Muscle of arm (tissue), 12 donors: ENCODE results near the gene SIK1. TPM values are rescaled to one million over a fixed set of nuclear protein-coding genes. Genes with fewer than 3 reads are reported as not detected.
"Not testable (repeated sequence)": the region's sequence is repeated elsewhere in the genome, so short reads cannot be mapped to it uniquely, and the experiment has no call there.

Source experiments
- DNase-seq: peaks from one replicate; pipeline ENCODE4 v3.0.0-alpha.2; 2013
- polyA plus RNA-seq, 12 donors: library from polyadenylated mRNA; unstranded; fragments of 120-200 nt; gene quantifications; one replicate each; pipeline ENCODE4 v1.2.1, GENCODE V29; 2013; ENCODE audit not compliant: insufficient read length in 12 of 12

The SIK1 gene
- polyA plus RNA-seq, 12 donors = 1.2 to 9.0 (median 2.6) TPM; not detected in 1

DNA sequence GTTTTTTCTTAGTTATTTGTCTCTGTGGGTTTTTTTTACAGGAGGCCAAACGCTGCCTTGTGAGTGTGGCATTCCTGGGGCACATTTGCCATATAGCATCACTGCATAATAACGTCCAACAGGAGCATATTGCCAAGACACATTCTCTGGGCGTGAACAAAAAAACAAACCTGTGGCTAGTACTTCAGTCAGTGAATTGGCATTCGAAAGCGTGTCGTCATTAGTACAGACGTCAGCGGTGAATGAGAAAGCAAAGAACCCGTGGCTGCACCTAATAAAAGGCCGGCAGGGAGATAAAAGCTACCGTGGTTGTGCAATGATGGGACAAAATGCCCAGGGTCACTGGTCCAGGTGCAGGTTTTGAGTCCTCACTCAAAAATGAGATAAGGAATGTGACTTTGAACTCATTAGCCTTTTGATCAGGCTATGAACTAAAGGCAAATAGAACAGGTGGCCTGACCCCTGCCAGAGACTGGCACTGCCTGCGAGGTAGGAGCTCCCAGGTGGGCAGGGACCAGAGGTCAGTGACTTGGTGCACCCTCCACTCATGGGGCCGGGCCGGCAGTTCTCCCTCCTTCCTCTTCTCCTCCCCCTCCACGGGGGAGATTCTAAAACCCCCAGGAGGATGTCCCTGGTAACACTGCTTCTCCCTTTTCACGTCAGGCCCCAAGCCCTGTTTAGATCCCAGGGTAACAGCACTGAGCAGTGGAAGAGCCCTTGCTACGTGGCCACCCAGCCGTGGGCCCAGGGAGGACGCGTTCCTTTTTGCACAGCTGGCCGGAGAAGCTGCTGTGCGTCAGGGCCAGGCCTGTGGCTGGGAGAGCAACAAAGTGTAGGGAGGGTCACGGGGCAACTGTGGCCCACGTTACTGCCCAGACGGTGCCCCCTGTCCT, 14.2 kb upstream of the SIK1 start:
- not testable (repeated sequence) for DNase-seq

DNA sequence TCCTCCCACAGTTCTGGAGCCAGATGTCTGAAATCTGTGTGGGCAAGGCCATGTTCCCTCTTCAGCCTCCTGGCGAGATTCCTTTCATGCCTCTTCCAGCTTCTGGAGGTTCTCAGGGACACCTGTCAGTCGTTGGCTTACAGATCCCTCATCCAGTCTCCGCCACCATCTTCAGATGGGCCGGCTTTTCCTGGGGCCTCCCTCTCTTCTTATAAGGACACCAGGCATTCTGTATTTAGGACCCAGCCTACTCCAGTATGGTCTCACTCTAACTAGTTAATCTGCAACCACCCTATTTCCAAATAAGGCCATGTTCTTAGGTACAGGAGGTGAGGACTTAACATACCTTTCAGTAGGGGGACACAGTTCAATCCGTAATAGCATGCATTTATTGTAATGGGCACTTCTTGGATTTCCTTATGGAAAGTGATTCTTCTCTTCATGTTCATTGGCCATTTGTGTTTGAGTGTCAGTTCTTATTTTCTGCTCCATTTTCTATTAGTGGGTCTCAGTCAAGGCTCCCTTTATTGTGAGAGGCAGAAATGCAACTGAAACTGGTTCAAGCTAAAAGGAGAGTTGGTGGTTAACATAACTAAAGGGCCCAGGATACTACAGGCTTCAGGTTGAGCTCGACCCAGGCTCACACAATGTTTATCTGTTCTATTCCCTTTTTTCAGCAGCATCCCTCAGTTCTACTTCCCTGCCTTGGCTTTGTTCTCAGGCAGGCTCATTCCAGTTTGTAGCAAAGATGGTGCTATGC, 12.6 kb upstream of the SIK1 start:
- DNase-seq = not testable (repeated sequence)

DNA sequence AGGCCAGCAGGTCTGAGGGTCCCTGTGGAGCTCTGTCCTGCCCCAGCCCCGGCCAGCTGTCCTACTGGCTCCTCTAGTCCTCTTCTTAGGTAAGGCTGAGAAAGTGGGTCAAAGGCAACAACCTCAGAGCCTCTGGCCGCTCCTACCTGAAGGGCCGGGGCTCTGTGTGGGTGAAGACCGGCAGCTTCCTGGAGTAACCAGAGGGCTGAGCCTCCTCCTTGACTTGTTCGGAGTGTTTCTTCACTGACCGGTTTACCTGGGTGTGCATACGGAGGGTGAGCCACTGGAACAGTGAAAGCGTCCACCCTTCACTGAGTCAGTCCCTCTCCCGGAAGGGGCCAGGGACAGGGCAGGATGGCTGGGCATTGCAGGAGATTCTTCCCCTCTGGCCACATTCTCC, 9.3 kb upstream of the SIK1 start:
- not testable (repeated sequence) for DNase-seq

DNA sequence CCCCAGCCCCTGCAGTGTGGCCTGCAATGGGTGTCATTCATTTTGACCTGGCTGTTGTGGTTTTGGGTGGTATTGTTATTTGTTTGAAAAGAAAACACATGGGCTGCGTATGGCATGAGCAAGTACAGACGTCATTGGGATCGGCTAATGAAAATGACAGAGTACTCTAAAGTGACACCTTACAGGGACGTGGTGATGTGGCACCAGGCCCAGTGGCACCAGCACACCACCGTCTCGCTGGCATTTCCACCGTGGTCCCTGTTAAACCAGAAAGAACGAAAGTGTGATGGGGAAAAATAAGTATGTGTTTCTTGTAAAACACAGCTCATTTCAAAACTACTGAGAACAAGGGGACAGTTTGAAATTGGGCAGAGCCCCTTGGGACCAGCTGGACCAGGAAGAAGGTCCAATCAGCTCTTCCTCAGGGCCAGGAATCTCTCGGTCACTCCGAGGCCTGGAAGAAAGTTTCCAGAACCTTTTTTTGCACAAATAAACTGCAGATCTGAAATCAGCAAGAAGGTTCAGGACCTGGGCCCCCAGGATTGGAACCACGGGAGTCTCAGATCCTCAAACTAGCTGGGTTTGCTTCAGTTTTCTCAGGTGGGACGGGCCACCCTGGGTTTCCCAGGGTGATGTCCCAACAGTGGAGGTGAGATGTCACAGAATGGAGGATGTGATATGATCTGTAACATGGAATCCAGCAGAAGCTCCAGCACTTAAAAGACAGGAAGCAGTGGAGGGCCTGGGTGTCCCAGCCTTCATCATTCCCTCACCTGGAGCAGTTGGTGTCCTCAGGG, 6.6 kb upstream of the SIK1 start:
- DNase-seq = not testable (repeated sequence)

- DNase-seq = not testable (repeated sequence)
These were observed 4.0 kb upstream of the SIK1 start for GRCh38 chr21:43430830-43431416.

GRCh38 chr21:43428964-43429363, 2.0 kb upstream of the SIK1 start:
- not testable (repeated sequence) for DNase-seq

GRCh38 chr21:43427242-43427559, 270 bp upstream of the SIK1 start:
- DNase-seq = not testable (repeated sequence)

DNA sequence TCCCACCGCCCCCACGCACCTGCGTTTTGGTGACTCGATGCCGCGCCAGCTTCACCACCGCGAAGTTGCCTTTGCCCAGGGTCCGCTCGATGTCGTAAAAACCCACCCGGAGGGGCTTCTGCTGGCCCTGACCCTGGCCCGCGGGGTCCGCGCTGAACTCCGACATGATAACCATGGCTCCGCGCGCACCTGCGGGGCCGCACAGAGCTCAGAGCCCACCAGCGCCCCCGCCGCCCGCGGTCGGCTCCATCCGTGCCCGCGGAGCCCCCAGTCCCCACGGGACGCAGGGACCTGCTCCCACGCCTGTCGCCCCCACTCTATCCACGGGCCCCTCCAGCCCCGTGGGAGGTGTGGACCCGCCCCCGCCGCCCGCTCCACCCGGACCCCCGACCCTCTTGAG, 927 bp downstream of the SIK1 start:
- DNase-seq = not testable (repeated sequence)

GRCh38 chr21:43419475-43419874, 7.5 kb downstream of the SIK1 start:
- not testable (repeated sequence) for DNase-seq

GRCh38 chr21:43414576-43414975, 12.4 kb downstream of the SIK1 start:
- DNase-seq = not testable (repeated sequence)

GRCh38 chr21:43412020-43412788, 14.7 kb downstream of the SIK1 start:
- not testable (repeated sequence) for DNase-seq

- not testable (repeated sequence) for DNase-seq
These were observed 16.4 kb downstream of the SIK1 start for GRCh38 chr21:43410456-43411068.

- DNase-seq = not testable (repeated sequence)
These were observed 19.8 kb downstream of the SIK1 start for GRCh38 chr21:43407139-43407538.

DNA sequence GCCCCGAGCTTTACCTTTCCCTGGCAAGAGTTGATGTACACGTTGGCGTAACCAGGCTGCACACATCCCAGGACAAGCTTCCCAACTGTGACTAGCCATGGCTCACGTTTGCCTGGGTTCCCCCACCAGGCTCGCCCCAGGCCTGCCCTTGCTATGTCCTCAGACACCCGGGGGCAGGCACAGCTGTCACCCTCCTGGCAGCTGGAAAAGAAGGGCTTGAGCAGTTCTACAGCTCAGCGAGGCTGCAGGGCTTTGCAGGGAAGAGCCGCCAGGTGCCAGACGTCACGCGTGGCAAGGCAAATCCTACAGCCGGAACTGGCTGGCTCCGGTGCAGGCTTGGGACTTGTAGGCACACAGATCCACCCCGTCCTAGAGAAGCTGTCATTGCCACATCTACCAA, 22.5 kb downstream of the SIK1 start:
- DNase-seq = not testable (repeated sequence)

- not testable (repeated sequence) for DNase-seq
These were observed 23.1 kb downstream of the SIK1 start for GRCh38 chr21:43403651-43404430.

DNA sequence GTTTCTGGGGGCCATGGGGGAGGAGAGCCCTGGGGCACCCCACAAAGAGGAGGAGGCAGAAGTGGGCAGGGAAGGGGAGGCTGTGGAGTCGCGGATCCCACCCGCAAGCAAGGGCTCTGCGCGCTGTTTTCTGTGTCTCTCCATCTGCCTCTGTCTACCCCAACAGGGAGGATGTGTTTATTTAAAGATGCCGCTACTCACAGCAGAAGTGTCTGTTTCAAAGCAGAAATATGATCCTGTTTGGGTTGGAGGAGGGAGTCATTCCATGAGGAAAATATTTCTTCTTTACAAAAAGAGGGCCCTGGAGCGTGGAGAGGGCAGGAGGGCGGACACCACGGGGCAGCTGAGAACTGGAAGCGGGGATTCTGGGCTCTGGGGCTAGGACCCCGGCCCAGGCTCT, 25.8 kb downstream of the SIK1 start:
- DNase-seq = not testable (repeated sequence)

DNA sequence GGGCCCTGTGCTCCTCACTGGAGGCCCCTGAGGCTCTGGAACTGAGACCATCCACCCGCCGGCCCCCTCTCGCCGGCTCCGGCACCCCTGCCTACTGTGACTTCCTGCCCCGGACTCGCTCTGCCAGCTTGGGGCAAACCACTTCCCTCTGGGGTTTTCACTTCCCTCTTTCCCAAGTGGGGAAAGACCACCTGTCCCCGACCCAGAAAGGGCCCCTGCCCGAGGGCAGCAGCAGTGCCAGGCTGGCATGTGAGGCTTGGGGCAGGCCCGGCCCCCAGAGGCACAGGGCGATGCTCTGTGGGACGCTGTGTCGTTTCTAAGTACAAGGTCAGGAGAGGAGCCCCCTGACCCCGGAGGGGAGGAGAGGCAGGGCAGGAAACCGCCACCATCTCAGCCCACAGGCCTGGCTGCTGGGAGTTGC, 27.3 kb downstream of the SIK1 start:
- not testable (repeated sequence) for DNase-seq

DNA sequence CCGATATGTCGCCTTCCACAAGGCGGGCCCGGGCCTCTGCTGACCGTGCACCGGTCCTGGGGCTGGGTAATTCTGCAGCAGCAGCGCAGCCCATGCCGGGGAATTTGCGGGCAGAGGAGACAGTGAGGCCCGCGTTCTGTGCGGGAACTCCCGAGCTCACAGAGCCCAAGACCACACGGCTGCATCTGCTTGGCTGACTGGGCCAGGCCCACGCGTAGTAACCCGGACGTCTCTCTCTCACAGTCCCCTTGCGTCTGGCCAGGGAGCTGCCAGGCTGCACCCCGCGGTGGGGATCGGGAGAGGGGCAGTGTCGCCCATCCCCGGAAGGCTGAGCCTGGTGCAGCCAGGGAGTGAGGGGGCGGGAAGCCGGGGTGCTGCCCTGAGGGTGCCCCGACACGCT, 27.8 kb downstream of the SIK1 start:
- DNase-seq = not testable (repeated sequence)

- DNase-seq = not testable (repeated sequence)
These were observed 28.4 kb downstream of the SIK1 start for GRCh38 chr21:43398533-43398932.
